ENCODE measurements around the gene LCN6. TPM values are rescaled to one million over a fixed set of nuclear protein-coding genes. Genes with fewer than 3 reads are reported as not detected.

The LCN6 gene
- total and polyA plus RNA-seq, 12 donors, result 0.43 to 25.4 (median 2.2) TPM; not detected in 6

DNA sequence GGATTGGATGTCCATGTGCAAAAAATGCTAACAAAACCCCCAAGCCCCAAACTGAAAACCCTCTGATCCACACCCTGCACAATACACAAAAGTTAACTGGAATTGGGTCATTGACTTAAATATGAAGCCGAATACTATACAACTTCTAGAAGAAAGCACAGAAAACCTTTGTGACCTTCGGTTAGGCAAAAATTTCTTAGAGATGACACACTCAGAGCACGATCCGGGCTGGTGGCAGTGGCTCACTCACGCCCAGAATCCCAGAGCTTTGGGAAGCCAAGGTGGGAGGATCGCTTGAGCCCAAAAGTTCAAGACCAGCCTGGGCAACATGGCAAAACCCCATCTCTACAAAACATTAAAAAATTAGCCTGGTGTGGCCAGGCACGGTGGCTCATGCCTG is 37.8 kb downstream of the LCN6 start:
- WGBS, 4 donors, result 56 to 87% (median 74%) methylated on average over 7 of the region's 7 CpGs
- H3K27ac ChIP-seq, result no peak overlapping the region
- H3K9me3 ChIP-seq (replicated peaks in 1 of 3), result no peaks in the 10 kb centered on the region
- intact Hi-C loops (cut with DNase I), result no loop called here
- H3K4me1 ChIP-seq (replicated peaks in 1 of 2), result peaks cover 0 to 4% of the 10 kb centered on the region in 2 donors
- DNase-seq, result no peak
- H3K27me3 ChIP-seq, result peaks cover 19% of the 10 kb centered on the region
- TF ChIP-seq, protein P1, sequence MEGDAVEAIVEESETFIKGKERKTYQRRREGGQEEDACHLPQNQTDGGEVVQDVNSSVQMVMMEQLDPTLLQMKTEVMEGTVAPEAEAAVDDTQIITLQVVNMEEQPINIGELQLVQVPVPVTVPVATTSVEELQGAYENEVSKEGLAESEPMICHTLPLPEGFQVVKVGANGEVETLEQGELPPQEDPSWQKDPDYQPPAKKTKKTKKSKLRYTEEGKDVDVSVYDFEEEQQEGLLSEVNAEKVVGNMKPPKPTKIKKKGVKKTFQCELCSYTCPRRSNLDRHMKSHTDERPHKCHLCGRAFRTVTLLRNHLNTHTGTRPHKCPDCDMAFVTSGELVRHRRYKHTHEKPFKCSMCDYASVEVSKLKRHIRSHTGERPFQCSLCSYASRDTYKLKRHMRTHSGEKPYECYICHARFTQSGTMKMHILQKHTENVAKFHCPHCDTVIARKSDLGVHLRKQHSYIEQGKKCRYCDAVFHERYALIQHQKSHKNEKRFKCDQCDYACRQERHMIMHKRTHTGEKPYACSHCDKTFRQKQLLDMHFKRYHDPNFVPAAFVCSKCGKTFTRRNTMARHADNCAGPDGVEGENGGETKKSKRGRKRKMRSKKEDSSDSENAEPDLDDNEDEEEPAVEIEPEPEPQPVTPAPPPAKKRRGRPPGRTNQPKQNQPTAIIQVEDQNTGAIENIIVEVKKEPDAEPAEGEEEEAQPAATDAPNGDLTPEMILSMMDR (IDR thresholded peaks at IDR 0.05), result no peak
- no peak for TF ChIP-seq POLR2A (IDR thresholded peaks at IDR 0.05)
- no peak overlapping the region for H3K4me3 ChIP-seq
- no peaks in the 10 kb centered on the region for H3K36me3 ChIP-seq (replicated peaks in 1 of 2)

- Histone ChIP-seq H3K4me1 (replicated peaks in 1 of 2) (peaks cover 0 to 4% of the 10 kb centered on the region in 2 donors), H3K27me3 (peaks cover 14% of the 10 kb centered on the region), H3K4me3 (no peak overlapping the region), H3K36me3 (replicated peaks in 1 of 2) (no peaks in the 10 kb centered on the region), H3K9me3 (replicated peaks in 1 of 3) (no peaks in the 10 kb centered on the region), H3K27ac (no peak overlapping the region)
- no peak for DNase-seq
- intact Hi-C loops (cut with DNase I), result no loop called here
- 86 to 94% (median 92%) methylated on average over 11 to 24 of the region's 24 CpGs for WGBS, 4 donors
- TF ChIP-seq, protein P1 (IDR thresholded peaks at IDR 0.05), result no peak
- no peak for TF ChIP-seq POLR2A (IDR thresholded peaks at IDR 0.05)
These were observed 38.7 kb downstream of the LCN6 start for GRCh38 chr9:136709454-136710109.

DNA sequence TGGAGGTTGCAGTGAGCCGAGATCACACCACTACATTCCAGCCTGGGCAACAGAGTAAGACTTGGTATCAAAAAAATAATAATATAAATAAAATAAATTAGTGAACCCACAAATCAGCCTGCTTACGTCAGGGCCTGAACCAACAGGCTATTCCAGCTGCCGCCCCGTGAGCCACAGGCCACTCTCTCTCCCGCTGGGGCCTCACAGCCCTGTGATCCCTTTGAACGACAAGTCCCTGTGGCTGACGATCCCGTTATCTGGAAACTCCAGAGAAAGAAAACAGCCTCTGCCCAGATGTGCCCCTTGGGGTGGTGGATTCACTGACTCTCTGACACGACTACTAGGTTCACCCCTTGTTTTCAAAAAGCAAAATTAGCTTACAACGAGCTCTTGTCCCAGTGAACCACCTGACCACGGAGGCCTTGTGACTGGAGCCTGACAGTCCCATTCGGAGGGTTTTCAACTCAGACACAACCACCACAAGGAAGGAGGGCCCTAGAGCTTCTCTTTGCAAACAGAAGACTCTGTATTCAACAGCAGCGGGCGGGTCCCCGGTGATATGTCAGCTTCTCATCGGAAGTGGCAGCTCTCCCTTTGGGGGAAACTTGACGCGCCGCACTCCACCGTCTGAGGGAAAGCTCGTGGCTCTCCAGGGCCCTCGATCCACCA is 40.3 kb downstream of the LCN6 start:
- Histone ChIP-seq H3K9me3 (replicated peaks in 1 of 3) (no peaks in the 10 kb centered on the region), H3K36me3 (replicated peaks in 1 of 2) (no peaks in the 10 kb centered on the region), H3K4me1 (replicated peaks in 1 of 2) (peaks cover 0 to 4% of the 10 kb centered on the region in 2 donors), H3K4me3 (no peak overlapping the region), H3K27ac (no peak overlapping the region), H3K27me3 (peaks cover 3% of the 10 kb centered on the region)
- intact Hi-C loops (cut with DNase I), result no loop called here
- 87 to 89% (median 88%) methylated on average over 19 to 22 of the region's 22 CpGs for WGBS, 4 donors
- TF ChIP-seq, protein P1 (IDR thresholded peaks at IDR 0.05), result no peak
- TF ChIP-seq POLR2A (IDR thresholded peaks at IDR 0.05), result no peak
- DNase-seq, result no peak

- no peak overlapping the region for H3K4me3 ChIP-seq
- peaks cover 0 to 4% of the 10 kb centered on the region in 2 donors for H3K4me1 ChIP-seq (replicated peaks in 1 of 2)
- H3K27ac ChIP-seq, result no peak overlapping the region
- no peaks in the 10 kb centered on the region for H3K27me3 ChIP-seq
- TF ChIP-seq POLR2A (IDR thresholded peaks at IDR 0.05), result no peak
- TF ChIP-seq, protein P1 (IDR thresholded peaks at IDR 0.05), result no peak
- H3K9me3 ChIP-seq (replicated peaks in 1 of 3), result no peaks in the 10 kb centered on the region
- DNase-seq, result no peak
- intact Hi-C loops (cut with DNase I), result no loop called here
- no peaks in the 10 kb centered on the region for H3K36me3 ChIP-seq (replicated peaks in 1 of 2)
- WGBS, 4 donors, result 90 to 93% (median 92%) methylated on average over 6 to 7 of the region's 7 CpGs
These were observed 41.3 kb downstream of the LCN6 start for GRCh38 chr9:136707011-136707410.
